LHCN-M2 (cell line): ENCODE results near the gene SLC39A6. TPM values are rescaled to one million over a fixed set of nuclear protein-coding genes. Genes with fewer than 3 reads are reported as not detected.
"Not testable (repeated sequence)": the region's sequence is repeated elsewhere in the genome, so short reads cannot be mapped to it uniquely, and the experiment has no call there.

Source experiments
- DNase-seq: peaks from one replicate; pipeline ENCODE4 v3.0.0-alpha.2; 2012; ENCODE audit warnings: low read depth
- total RNA-seq: library from RNA; depleted of rRNA; stranded (reverse); fragments of >200 nt; gene quantifications from 2 replicates; pipeline ENCODE4 v1.2.3, GENCODE V29; 2014

Gene SLC39A6
- total RNA-seq, 1 experiment from 2014 or later = 110 TPM

- no peak for DNase-seq
Measured at GRCh38 chr18:36141576-36141975, 12.4 kb upstream of the SLC39A6 start.

- DNase-seq = no peak
Measured at GRCh38 chr18:36139245-36139644, 10.1 kb upstream of the SLC39A6 start.

DNA sequence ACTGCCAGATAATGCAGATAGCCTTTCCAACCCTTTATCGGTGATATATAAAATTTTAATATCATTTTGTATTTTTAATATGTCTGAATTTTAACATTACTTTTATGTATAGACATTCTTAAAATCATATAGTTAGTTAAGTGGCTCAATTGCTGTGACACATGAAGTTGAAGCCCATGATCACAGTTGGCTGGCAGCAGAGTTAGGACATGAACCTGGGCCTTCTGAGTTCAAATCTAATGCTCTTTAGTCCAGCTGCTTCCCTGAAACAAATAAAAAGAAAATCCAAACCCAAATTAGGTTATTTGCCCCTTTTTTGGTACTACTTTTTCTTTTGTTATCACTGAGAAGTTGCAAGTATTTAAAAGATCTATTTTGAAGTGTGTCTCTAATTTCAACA is 6.1 kb upstream of the SLC39A6 start:
- DNase-seq = no peak

DNA sequence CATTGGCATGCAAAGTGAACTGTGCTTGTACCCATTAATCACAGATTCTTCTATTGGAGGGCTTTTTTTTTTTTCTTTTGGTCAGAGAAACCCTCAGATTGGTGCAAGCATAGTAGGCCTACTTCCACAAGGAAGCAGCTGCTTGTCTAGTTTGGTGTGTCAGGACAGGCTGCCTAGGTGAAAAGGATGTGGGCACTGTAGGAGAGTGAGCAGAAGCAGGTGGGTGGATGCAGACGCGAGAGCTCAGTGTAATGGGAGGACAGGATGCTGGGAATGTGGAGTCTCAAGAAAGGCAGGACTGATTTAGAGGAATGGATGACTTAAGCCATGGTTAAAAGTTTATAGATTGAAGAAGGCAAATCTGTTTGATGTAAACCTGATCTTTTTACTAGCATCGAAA is 3.6 kb upstream of the SLC39A6 start:
- DNase-seq = no peak

- no peak for DNase-seq
Measured at GRCh38 chr18:36131692-36132483, 2.7 kb upstream of the SLC39A6 start.

DNA sequence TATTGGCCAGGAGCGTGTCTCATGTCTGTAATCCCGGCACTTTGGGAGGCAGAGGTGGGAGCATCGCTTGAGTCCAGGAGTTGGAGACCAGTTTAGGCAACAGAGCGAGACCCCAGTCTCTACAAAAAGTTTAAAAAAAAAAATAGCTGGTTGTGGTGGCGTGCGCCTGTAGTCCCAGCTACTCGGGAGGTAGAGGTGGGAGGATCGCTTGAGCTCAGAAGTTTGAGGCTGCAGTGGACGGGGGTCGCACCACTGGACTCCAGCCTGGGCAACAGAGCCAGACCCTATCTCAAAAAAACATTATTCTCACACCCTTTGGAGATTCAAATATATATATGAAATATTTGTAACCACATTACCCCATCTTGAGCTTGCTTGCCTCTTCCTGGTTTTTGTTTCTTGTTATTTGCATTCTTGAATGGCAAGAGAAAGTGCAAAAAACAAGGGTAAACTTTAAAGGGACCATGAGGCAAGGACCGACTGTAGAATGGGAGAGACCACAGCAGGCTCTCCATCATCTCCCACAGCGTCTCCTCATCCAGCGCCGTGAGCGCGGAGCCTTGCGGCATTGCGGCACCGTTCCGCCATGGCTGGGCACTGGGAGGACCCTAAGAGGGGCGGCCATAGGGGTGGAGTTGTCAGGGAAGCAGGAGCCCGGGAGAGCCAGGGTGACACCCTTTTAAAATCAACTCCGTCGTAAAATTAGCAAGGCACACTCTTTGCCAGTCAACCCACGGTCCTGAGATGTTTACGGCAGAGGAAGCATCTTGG is 1.9 kb upstream of the SLC39A6 start:
- no peak for DNase-seq

DNA sequence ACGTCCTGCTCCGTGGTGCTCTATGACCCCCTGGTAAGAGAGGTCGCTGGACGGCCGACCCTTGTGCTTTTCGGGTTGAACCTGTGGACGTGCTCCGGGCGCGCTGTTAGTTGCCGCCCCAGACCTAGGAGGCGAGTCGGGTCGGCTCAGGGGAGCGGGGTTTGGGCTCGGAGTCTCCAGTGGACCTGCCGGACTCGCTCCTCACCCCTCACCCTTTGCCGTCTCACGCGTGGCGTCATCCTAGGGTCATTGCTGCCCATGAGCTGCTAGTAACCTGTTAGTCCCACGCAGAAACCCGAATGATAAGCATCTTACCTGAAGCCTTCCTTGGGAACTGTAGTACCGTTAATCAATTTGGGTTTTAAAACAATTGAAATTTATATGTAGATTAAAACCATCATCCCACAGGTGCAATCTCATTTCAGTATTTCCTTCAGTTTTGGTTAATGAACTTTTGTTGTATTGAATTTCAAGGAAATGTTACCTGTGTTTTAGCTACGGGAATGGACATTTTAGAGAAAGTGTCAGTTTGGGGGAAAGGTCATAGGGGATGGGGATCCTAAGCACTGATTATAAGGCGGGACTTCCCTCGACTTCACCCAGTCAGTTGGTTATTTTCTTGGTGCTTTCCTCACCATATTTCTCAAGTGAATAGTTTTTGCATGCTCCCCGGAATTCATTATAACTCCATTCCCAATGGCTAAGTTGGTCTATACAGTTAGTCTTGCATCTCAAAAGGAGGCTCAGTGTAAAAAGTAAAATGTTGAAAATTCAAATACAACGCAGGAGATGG is 1.1 kb upstream of the SLC39A6 start:
- no peak for DNase-seq

- DNase-seq = no peak
Measured at GRCh38 chr18:36128907-36129299, 237 bp downstream of the SLC39A6 start.

- DNase-seq = peak; percentile 20
Measured at GRCh38 chr18:36128530-36128870, 640 bp downstream of the SLC39A6 start.

- peak; percentile 4 for DNase-seq
Measured at GRCh38 chr18:36127836-36128529, 1.2 kb downstream of the SLC39A6 start.

DNA sequence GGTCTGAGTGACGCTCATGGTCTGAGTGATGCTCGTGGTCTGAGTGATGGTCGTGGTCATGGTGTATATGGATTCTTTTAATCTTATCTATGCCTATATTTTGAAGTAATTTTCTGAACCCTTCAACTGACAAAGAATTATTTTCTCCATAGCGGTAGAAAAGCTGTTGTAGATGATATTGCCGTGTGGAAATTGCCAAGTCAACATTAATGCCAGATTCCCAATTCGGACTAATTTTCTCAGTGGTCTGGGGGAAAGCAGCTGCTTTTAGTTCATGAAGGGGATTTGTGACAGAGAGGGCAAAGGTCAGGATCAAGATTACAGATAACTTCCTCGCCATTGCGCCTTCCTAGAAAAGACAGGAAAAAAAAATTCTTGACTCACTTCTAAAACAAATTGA is 2.5 kb downstream of the SLC39A6 start:
- DNase-seq = no peak

- no peak for DNase-seq
Measured at GRCh38 chr18:36124841-36125240, 4.3 kb downstream of the SLC39A6 start.

- no peak for DNase-seq
Measured at GRCh38 chr18:36120297-36120696, 8.8 kb downstream of the SLC39A6 start.

- not testable (repeated sequence) for DNase-seq
Measured at GRCh38 chr18:36116771-36117170, 12.4 kb downstream of the SLC39A6 start.

GRCh38 chr18:36114738-36115137 is 14.4 kb downstream of the SLC39A6 start:
- DNase-seq = no peak

GRCh38 chr18:36114251-36114650 is 14.9 kb downstream of the SLC39A6 start:
- DNase-seq = no peak

GRCh38 chr18:36112302-36112701 is 16.8 kb downstream of the SLC39A6 start:
- no peak for DNase-seq

GRCh38 chr18:36109737-36110136 is 19.4 kb downstream of the SLC39A6 start:
- no peak for DNase-seq

- no peak for DNase-seq
Measured at GRCh38 chr18:36108601-36109000, 20.5 kb downstream of the SLC39A6 start.

DNA sequence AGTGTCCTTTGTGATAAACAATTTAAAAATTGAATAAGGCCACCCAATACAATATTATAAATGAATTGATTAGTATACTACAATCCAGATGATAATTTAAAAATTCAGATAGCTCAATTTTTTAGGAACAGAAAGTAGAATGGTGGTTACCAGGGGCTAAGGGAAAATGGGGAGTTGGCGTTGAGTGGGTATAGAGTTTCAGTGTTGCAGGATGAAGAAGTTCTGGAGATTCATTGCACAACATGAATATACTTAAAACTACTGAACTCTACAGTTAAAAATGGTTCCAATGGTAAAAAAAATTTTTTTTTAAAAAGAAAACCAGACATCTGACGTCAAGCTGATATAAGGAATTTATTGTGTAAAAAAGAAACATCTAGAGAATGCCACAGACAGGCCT is 20.9 kb downstream of the SLC39A6 start:
- DNase-seq = no peak

DNA sequence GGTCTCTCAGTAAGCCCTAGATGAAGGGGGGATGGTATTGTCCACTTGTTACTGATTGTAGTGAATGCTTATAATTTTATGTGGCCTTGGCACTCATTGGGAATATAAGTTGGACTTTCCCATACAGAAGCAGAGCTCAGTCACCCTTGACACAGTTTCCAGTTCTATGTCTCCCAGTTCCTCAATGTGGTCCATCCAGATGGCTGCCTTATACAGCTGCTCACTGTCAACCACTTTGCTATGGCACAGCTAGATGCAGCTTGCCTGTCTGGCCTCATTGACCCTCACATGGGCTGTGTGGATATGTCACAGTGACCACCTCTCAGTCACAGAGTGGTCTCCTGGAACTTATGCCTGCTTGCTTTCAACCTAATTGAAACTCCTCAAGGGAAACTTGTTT is 21.7 kb downstream of the SLC39A6 start:
- DNase-seq = no peak

DNA sequence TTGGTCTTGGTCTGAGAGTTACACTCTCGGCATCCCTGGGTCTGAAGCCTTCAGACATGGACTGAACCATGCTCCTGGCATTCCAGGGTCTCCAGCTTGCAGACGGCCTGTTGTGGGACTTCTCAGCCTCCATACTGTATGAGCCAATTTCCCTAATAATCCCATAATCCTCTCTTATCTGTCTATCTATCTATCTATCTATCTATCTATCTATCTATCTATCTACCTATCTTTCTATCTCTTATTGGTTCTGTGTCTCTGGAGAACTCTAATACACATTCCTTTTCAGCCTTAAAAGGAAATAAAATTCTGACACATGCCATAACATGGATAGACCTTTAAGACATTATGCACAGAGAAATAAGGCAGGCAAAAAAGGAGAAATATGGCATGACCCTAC is 24.4 kb downstream of the SLC39A6 start:
- DNase-seq = no peak
